Esophagus squamous epithelium (tissue), 5 donors: ENCODE measurements around the gene YTHDF2. TPM values are rescaled to one million over a fixed set of nuclear protein-coding genes. Genes with fewer than 3 reads are reported as not detected.
"Not testable (repeated sequence)": the region's sequence is repeated elsewhere in the genome, so short reads cannot be mapped to it uniquely, and the experiment has no call there.

Source experiments
- DNase-seq: peaks from one replicate; lab custom pipeline; 2025; lab: John Stamatoyannopoulos, UW
- H3K27ac ChIP-seq, 4 donors: fragments of 200-600 bp; sonication (generic); one replicate each; pipeline ENCODE4 v1.5.1; 2016 to 2019; ENCODE audit warnings: mild to moderate bottlenecking in 1 of 4
- H3K27me3 ChIP-seq, 4 donors: fragments of 200-600 bp; sonication (generic); 1 replicate in 3 of 4; 2 replicates in 1 of 4; pipeline versions ENCODE4 v1.5.1 to v1.6.0; 2017 to 2021; ENCODE audit warnings: antibody characterized with exemption in 1 of 4
- H3K36me3 ChIP-seq, 3 donors: fragments of 200-600 bp; sonication (generic); one replicate each; pipeline ENCODE4 v1.5.1; 2016 to 2019
- H3K4me1 ChIP-seq, 3 donors: fragments of 200-600 bp; sonication (generic); one replicate each; pipeline ENCODE4 v1.5.1; 2017 to 2019
- H3K4me3 ChIP-seq, 4 donors: fragments of 200-600 bp; sonication (generic); 1 replicate in 3 of 4; 2 replicates in 1 of 4; pipeline ENCODE4 v1.5.1; 2016 to 2019; ENCODE audit warnings: mild to moderate bottlenecking in 2 of 4, moderate library complexity in 1 of 4
- H3K9me3 ChIP-seq, 3 donors: fragments of 200-600 bp; sonication (generic); one replicate each; pipeline ENCODE4 v1.5.1; 2016 to 2019
- CTCF ChIP-seq, 6 experiments: fragments of 450-650 bp in 4 of 6; fragments of 200-600 bp in 2 of 6; sonication (generic) in 2 of 6; IDR thresholded peaks; one replicate each; pipeline ENCODE4 v1.5.1; 2016 to 2019; ENCODE audit warnings: antibody characterized with exemption in 6 of 6, mild to moderate bottlenecking in 4 of 6, moderate library complexity in 4 of 6
- POLR2A ChIP-seq, 4 donors: fragments of 450-650 bp; IDR thresholded peaks; one replicate each; pipeline ENCODE4 v1.6.1; 2017; ENCODE audit warnings: antibody characterized with exemption in 4 of 4, mild to moderate bottlenecking in 4 of 4, moderate library complexity in 3 of 4
- WGBS, 2 donors: methylation state at CpG; one replicate each; pipeline ENCODE4 v1.1.5; 2018; 5-methylcytosine and 5-hydroxymethylcytosine counted together
- intact Hi-C: fragments of 100-400 bp; cut with DNase I; formaldehyde crosslinking; loops from one replicate; pipeline ENCODE4 v1.15.0; 2022
- total RNA-seq, 4 donors: library from RNA; depleted of rRNA; stranded (reverse); fragments of >200 nt; gene quantifications; one replicate each; pipeline ENCODE4 v1.1.0, GENCODE V29; 2016
- donor health status: DM: yes; HTN: yes; CAD: no.

Gene YTHDF2
- total RNA-seq, 4 donors from 2014 or later = 55.0 to 66.2 (median 60.7) TPM

DNA sequence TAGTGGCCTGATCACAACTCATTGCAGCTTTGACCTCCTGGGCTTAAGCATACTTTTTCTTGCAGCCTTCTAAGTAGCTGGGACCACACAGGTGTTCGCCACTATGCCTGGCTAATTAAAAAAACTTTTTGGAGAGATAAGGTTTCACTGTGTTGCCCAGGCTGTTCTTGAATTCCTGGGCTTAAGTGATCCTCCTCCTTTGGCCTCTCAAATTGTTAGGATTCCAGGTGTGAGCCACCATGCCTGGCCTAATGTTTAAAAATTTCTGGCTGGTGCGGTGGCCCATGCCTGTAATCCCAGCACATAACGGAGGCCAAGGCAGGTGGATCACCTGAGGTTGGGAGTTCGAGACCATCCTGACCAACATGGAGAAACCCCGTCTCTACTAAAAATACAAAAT is 24.4 kb downstream of the YTHDF2 start:
- H3K4me3 ChIP-seq = no peak overlapping the region
- 87 to 97% methylated on average over 3 to 5 of the region's 5 CpGs for WGBS, 2 donors
- intact Hi-C loops = no loop called here
- TF ChIP-seq CTCF (IDR thresholded peaks at IDR 0.05) = no peak
- no peak for TF ChIP-seq POLR2A (IDR thresholded peaks at IDR 0.05)
- H3K4me1 ChIP-seq = peaks cover 17 to 55% (median 23%) of the 10 kb centered on the region in 3 donors
- peaks cover 0 to 89% (median 7%) of the 10 kb centered on the region in 3 donors for H3K36me3 ChIP-seq
- no peaks in the 10 kb centered on the region for H3K27me3 ChIP-seq
- H3K27ac ChIP-seq = no peak overlapping the region
- H3K9me3 ChIP-seq = no peaks in the 10 kb centered on the region
- DNase-seq = no peak

GRCh38 chr1:28766532-28767183 is 29.9 kb downstream of the YTHDF2 start:
- Histone ChIP-seq H3K4me3 (no peak overlapping the region), H3K36me3 (peaks cover 0 to 92% (median 8%) of the 10 kb centered on the region in 3 donors), H3K4me1 (peaks cover 5 to 40% (median 15%) of the 10 kb centered on the region in 3 donors), H3K9me3 (no peaks in the 10 kb centered on the region), H3K27ac (no peak overlapping the region), H3K27me3 (no peaks in the 10 kb centered on the region)
- intact Hi-C loops = no loop called here
- DNase-seq = no peak
- WGBS, 2 donors = 84 to 86% methylated on average over 2 of the region's 2 CpGs
- no peak for TF ChIP-seq POLR2A (IDR thresholded peaks at IDR 0.05)
- no peak for TF ChIP-seq CTCF (IDR thresholded peaks at IDR 0.05)

GRCh38 chr1:28770601-28771165 is 33.9 kb downstream of the YTHDF2 start:
- H3K9me3 ChIP-seq = no peaks in the 10 kb centered on the region
- DNase-seq = no peak
- WGBS, 2 donors = 93 to 95% methylated on average over 3 of the region's 3 CpGs
- no peak overlapping the region for H3K4me3 ChIP-seq
- TF ChIP-seq POLR2A (IDR thresholded peaks at IDR 0.05) = no peak
- TF ChIP-seq CTCF (IDR thresholded peaks at IDR 0.05) = no peak
- no peaks in the 10 kb centered on the region for H3K27me3 ChIP-seq
- H3K4me1 ChIP-seq = peaks cover 0 to 23% (median 0%) of the 10 kb centered on the region in 3 donors
- intact Hi-C loops = no loop called here
- H3K27ac ChIP-seq = no peak overlapping the region
- peaks cover 0 to 74% (median 8%) of the 10 kb centered on the region in 3 donors for H3K36me3 ChIP-seq

DNA sequence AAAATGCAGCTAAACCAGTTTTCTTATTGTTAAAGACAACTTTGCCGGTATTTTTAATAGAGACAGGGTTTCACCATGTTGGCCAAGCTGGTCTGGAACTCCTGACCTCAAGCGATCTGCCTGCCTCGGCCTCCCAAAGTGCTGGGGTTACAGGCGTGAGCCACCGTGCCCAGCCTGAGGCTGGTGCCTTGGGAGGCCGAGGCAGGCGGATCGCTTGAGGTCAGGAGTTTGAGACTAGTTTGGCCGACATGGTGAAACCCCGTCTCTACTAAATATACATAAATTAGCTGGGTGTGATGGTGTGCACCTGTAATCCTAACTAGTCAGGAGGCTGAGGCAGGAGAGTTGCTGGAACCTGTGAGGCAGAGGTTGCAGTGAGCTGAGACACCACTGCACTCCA is 35.2 kb downstream of the YTHDF2 start:
- H3K27me3 ChIP-seq, H3K9me3 ChIP-seq, DNase-seq, intact Hi-C loops, H3K27ac ChIP-seq, H3K4me3 ChIP-seq: not testable (repeated sequence)
- Histone ChIP-seq H3K36me3 (peaks cover 0 to 64% (median 8%) of the 10 kb centered on the region in 3 donors), H3K4me1 (peaks cover 0 to 27% (median 0%) of the 10 kb centered on the region in 3 donors)
- WGBS, 2 donors = 82 to 88% methylated on average over 2 to 10 of the region's 10 CpGs

GRCh38 chr1:28773105-28773504 is 36.4 kb downstream of the YTHDF2 start:
- TF ChIP-seq CTCF (IDR thresholded peaks at IDR 0.05) = no peak
- no peak for TF ChIP-seq POLR2A (IDR thresholded peaks at IDR 0.05)
- no peak overlapping the region for H3K4me3 ChIP-seq
- 80 to 82% methylated on average over 3 of the region's 3 CpGs for WGBS, 2 donors
- intact Hi-C loops = no loop called here
- no peak overlapping the region for H3K27ac ChIP-seq
- H3K4me1 ChIP-seq = peaks cover 0 to 23% (median 0%) of the 10 kb centered on the region in 3 donors
- H3K36me3 ChIP-seq = peaks cover 0 to 52% (median 8%) of the 10 kb centered on the region in 3 donors
- H3K9me3 ChIP-seq = no peaks in the 10 kb centered on the region
- DNase-seq = no peak
- H3K27me3 ChIP-seq = no peaks in the 10 kb centered on the region
